ENCODE results near the gene GRAMD4.

The GRAMD4 gene

GRCh38 chr22:46598737-46599424 is 21.3 kb upstream of the GRAMD4 start:
- no peak for DNase-seq

- no peak for DNase-seq
These were observed 19.9 kb upstream of the GRAMD4 start for GRCh38 chr22:46600273-46600796.

GRCh38 chr22:46602025-46602424 is 18.2 kb upstream of the GRAMD4 start:
- no peak for DNase-seq

- no peak for DNase-seq
These were observed 15.9 kb upstream of the GRAMD4 start for GRCh38 chr22:46604306-46604690.

GRCh38 chr22:46605117-46605516 is 15.1 kb upstream of the GRAMD4 start:
- no peak for DNase-seq

GRCh38 chr22:46606886-46607285 is 13.3 kb upstream of the GRAMD4 start:
- no peak for DNase-seq

GRCh38 chr22:46607483-46608114 is 12.6 kb upstream of the GRAMD4 start:
- no peak for DNase-seq

GRCh38 chr22:46609175-46609690 is 11.0 kb upstream of the GRAMD4 start:
- DNase-seq, result no peak

- no peak for DNase-seq
These were observed 10.4 kb upstream of the GRAMD4 start for GRCh38 chr22:46609724-46610201.

- DNase-seq, result no peak
These were observed 9.8 kb upstream of the GRAMD4 start for GRCh38 chr22:46610356-46610755.

- no peak for DNase-seq
These were observed 9.0 kb upstream of the GRAMD4 start for GRCh38 chr22:46611189-46611588.

GRCh38 chr22:46612341-46612903 is 7.8 kb upstream of the GRAMD4 start:
- no peak for DNase-seq

- no peak for DNase-seq
These were observed 7.1 kb upstream of the GRAMD4 start for GRCh38 chr22:46612904-46613605.

GRCh38 chr22:46613606-46614021 is 6.6 kb upstream of the GRAMD4 start:
- no peak for DNase-seq

GRCh38 chr22:46614025-46614931 is 5.9 kb upstream of the GRAMD4 start:
- no peak for DNase-seq

GRCh38 chr22:46617207-46617985 is 2.8 kb upstream of the GRAMD4 start:
- no peak for DNase-seq

- DNase-seq, result no peak
These were observed 2.1 kb upstream of the GRAMD4 start for GRCh38 chr22:46617986-46618647.

GRCh38 chr22:46618667-46619066 is 1.5 kb upstream of the GRAMD4 start:
- no peak for DNase-seq

- no peak for DNase-seq
These were observed 851 bp upstream of the GRAMD4 start for GRCh38 chr22:46619240-46619829.

- no peak for DNase-seq
These were observed 529 bp downstream of the GRAMD4 start for GRCh38 chr22:46620588-46621242.

Data from NCI-H526 treated with DMSO at 0.1 percent for 48 hours (cell line).